Subcutaneous abdominal adipose tissue (tissue), 5 donors: ENCODE measurements around the gene KDM6B.

Experiments used
- H3K27ac ChIP-seq: one replicate; pipeline ENCODE4 v1.7.0; 2013; ENCODE audit warnings: low read depth, mild to moderate bottlenecking, inconsistent platforms, low read length, moderate library complexity
- H3K27me3 ChIP-seq, 5 donors: one replicate each; pipeline ENCODE4 v1.7.0; 2013; ENCODE audit warnings: low read length in 5 of 5, inconsistent platforms in 1 of 5; ENCODE audit not compliant: control insufficient read depth in 5 of 5, insufficient read depth in 4 of 5
- H3K36me3 ChIP-seq, 5 donors: one replicate each; pipeline ENCODE4 v1.7.0; 2013; ENCODE audit warnings: low read length in 5 of 5; ENCODE audit not compliant: control insufficient read depth in 5 of 5, insufficient read depth in 5 of 5
- H3K4me1 ChIP-seq, 5 donors: one replicate each; pipeline ENCODE4 v1.7.0; 2013; ENCODE audit warnings: low read length in 5 of 5, mild to moderate bottlenecking in 3 of 5, moderate library complexity in 1 of 5; ENCODE audit not compliant: control insufficient read depth in 5 of 5, insufficient read depth in 5 of 5
- H3K4me3 ChIP-seq, 5 donors: one replicate each; pipeline ENCODE4 v1.7.0; 2013; ENCODE audit warnings: low read length in 5 of 5, low read depth in 1 of 5
- H3K9ac ChIP-seq, 5 donors: one replicate each; pipeline ENCODE4 v1.7.0; 2013; ENCODE audit warnings: low read length in 5 of 5, mild to moderate bottlenecking in 4 of 5, moderate library complexity in 3 of 5
- H3K9me3 ChIP-seq, 5 donors: one replicate each; pipeline ENCODE4 v1.7.0; 2013; ENCODE audit warnings: low read length in 5 of 5; ENCODE audit not compliant: control insufficient read depth in 5 of 5
- donor health status: healthy.
- donor health status: healthy.
- donor health status: healthy.
- donor health status: healthy.
- donor health status: healthy.

The KDM6B gene

DNA sequence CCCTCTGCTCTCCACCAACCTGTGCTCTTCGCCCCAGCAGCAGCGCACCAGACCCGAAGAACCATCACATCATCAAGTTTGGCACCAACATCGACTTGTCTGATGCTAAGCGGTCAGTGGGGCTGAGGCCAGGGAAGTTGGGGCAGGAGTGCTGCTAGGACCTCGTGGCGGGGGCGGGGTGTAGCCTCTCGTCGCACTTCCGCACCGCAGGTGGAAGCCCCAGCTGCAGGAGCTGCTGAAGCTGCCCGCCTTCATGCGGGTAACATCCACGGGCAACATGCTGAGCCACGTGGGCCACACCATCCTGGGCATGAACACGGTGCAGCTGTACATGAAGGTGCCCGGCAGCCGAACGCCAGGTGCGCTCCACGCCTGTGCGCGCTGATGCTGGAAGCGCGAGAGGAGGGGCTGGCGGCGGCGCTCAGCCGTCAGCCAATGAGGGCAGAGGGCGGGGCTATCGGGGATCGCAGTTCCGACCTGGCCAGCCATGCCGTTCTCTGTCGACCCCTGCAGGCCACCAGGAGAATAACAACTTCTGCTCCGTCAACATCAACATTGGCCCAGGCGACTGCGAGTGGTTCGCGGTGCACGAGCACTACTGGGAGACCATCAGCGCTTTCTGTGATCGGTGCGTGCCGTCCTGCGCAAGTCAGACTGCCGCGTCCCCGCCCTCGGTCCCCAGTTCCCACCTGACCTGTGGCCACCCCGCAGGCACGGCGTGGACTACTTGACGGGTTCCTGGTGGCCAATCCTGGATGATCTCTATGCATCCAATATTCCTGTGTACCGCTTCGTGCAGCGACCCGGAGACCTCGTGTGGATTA, 17.6 kb downstream of the KDM6B start:
- Histone ChIP-seq H3K27ac (no peak overlapping the region), H3K36me3 (peaks cover 0 to 67% (median 60%) of the 10 kb centered on the region in 5 donors), H3K9me3 (no peaks in the 10 kb centered on the region), H3K4me3 (peak overlapping the region in 3 of 5 donors; percentile 17 to 23 (median 18)), H3K4me1 (peaks cover 0 to 34% (median 26%) of the 10 kb centered on the region in 5 donors), H3K9ac (no peak overlapping the region), H3K27me3 (no peaks in the 10 kb centered on the region)

DNA sequence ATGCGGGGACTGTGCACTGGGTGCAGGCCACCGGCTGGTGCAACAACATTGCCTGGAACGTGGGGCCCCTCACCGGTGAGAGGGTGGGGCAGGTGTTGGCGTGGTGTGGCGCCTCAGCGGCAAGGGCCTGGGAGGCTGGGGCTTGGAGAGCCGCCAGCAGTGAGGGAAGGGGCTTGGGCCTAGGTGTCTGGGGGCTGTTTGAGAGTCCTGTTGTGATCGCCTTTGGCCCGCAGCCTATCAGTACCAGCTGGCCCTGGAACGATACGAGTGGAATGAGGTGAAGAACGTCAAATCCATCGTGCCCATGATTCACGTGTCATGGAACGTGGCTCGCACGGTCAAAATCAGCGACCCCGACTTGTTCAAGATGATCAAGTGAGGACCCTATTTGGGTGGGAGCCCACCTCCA, 18.2 kb downstream of the KDM6B start:
- Histone ChIP-seq H3K27ac (no peak overlapping the region), H3K4me1 (peaks cover 0 to 38% (median 30%) of the 10 kb centered on the region in 5 donors), H3K9ac (no peak overlapping the region), H3K36me3 (peaks cover 0 to 61% (median 54%) of the 10 kb centered on the region in 5 donors), H3K9me3 (no peaks in the 10 kb centered on the region), H3K4me3 (peak overlapping the region in 1 of 5 donors; percentile 11), H3K27me3 (no peaks in the 10 kb centered on the region)

DNA sequence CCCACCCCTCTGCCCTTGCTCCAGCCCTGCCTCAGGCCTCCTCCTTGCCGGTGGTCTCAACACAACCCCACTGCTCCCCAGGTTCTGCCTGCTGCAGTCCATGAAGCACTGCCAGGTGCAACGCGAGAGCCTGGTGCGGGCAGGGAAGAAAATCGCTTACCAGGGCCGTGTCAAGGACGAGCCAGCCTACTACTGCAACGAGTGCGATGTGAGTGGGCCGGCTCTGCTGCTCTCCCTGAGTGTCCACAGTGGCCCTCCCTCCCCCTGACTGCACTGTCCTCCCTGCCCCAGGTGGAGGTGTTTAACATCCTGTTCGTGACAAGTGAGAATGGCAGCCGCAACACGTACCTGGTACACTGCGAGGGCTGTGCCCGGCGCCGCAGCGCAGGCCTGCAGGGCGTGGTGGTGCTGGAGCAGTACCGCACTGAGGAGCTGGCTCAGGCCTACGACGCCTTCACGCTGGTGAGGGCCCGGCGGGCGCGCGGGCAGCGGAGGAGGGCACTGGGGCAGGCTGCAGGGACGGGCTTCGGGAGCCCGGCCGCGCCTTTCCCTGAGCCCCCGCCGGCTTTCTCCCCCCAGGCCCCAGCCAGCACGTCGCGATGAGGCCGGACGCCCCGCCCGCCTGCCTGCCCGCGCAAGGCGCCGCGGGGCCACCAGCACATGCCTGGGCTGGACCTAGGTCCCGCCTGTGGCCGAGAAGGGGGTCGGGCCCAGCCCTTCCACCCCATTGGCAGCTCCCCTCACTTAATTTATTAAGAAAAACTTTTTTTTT, 19.1 kb downstream of the KDM6B start:
- Histone ChIP-seq H3K27me3 (no peaks in the 10 kb centered on the region), H3K4me1 (peaks cover 3 to 45% (median 32%) of the 10 kb centered on the region in 5 donors), H3K27ac (no peak overlapping the region), H3K9me3 (no peaks in the 10 kb centered on the region), H3K36me3 (peaks cover 0 to 54% (median 49%) of the 10 kb centered on the region in 5 donors), H3K4me3 (no peak overlapping the region), H3K9ac (no peak overlapping the region)

DNA sequence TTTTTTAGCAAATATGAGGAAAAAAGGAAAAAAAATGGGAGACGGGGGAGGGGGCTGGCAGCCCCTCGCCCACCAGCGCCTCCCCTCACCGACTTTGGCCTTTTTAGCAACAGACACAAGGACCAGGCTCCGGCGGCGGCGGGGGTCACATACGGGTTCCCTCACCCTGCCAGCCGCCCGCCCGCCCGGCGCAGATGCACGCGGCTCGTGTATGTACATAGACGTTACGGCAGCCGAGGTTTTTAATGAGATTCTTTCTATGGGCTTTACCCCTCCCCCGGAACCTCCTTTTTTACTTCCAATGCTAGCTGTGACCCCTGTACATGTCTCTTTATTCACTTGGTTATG, 19.6 kb downstream of the KDM6B start:
- Histone ChIP-seq H3K27me3 (no peaks in the 10 kb centered on the region), H3K9me3 (no peaks in the 10 kb centered on the region), H3K9ac (no peak overlapping the region), H3K4me1 (peaks cover 3 to 51% (median 38%) of the 10 kb centered on the region in 5 donors), H3K27ac (no peak overlapping the region), H3K4me3 (no peak overlapping the region), H3K36me3 (peaks cover 0 to 51% (median 46%) of the 10 kb centered on the region in 5 donors)

DNA sequence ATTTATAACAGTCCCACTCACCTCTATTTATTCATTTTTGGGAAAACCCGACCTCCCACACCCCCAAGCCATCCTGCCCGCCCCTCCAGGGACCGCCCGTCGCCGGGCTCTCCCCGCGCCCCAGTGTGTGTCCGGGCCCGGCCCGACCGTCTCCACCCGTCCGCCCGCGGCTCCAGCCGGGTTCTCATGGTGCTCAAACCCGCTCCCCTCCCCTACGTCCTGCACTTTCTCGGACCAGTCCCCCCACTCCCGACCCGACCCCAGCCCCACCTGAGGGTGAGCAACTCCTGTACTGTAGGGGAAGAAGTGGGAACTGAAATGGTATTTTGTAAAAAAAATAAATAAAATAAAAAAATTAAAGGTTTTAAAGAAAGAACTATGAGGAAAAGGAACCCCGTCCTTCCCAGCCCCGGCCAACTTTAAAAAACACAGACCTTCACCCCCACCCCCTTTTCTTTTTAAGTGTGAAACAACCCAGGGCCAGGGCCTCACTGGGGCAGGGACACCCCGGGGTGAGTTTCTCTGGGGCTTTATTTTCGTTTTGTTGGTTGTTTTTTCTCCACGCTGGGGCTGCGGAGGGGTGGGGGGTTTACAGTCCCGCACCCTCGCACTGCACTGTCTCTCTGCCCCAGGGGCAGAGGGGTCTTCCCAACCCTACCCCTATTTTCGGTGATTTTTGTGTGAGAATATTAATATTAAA, 20.2 kb downstream of the KDM6B start:
- H3K4me3 ChIP-seq: peak overlapping the region in 2 of 5 donors; percentile 23 to 84
- peaks cover 0 to 49% (median 42%) of the 10 kb centered on the region in 5 donors for H3K36me3 ChIP-seq
- no peak overlapping the region for H3K27ac ChIP-seq
- H3K9ac ChIP-seq: no peak overlapping the region
- H3K9me3 ChIP-seq: no peaks in the 10 kb centered on the region
- no peaks in the 10 kb centered on the region for H3K27me3 ChIP-seq
- peaks cover 5 to 55% (median 44%) of the 10 kb centered on the region in 5 donors for H3K4me1 ChIP-seq

DNA sequence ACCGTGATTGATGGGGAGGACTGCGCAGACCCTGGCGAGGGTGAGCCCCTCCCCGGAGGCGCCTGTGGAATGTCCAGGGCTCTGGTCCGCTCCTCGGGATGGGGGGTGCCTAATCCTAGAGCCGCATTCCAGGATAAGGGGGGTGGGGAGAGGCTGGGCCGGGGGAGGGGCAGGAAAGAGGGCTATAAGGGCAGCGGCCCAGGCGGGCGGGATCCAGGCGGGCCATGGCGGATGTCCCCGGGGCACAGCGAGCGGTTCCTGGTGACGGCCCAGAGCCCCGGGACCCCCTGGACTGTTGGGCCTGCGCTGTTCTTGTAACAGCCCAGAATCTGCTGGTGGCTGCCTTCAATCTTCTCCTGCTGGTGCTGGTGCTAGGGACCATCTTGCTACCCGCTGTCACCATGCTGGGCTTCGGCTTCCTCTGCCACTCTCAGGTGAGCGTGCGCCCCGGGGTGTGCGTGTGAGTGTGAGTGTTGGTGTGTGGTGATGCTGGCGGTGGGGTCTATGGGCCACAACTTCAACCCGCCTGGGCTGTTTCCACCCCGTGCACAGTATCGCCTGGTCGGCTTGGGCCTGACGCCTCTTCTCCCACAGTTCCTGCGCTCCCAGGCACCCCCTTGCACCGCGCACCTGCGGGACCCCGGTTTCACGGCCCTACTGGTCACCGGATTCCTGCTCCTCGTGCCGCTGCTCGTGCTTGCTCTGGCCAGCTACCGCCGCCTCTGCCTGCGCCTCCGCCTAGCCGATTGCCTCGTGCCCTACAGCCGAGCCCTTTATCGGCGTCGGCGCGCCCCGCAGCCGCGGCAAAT, 21.0 kb downstream of the KDM6B start, which contains the start of gene TMEM88:
TMEM88 (plus strand) TSS at position 216 of the 809 bp plus-strand sequence; CDS start at position 225, 9 bp downstream.
- peak within 1 kb of the TSS in 3 of 5 donors; percentile 16 to 56 (median 42) for H3K9ac ChIP-seq
- peak within 1 kb of the TSS; percentile 46 to 91 (median 84) for H3K4me3 ChIP-seq
- H3K36me3 ChIP-seq: peaks cover 0 to 42% (median 36%) of the 10 kb centered on the region in 5 donors
- H3K27ac ChIP-seq: peak within 1 kb of the TSS; percentile 96
- H3K27me3 ChIP-seq: no peaks in the 10 kb centered on the region
- H3K4me1 ChIP-seq: peaks cover 5 to 55% (median 44%) of the 10 kb centered on the region in 5 donors
- no peaks in the 10 kb centered on the region for H3K9me3 ChIP-seq

DNA sequence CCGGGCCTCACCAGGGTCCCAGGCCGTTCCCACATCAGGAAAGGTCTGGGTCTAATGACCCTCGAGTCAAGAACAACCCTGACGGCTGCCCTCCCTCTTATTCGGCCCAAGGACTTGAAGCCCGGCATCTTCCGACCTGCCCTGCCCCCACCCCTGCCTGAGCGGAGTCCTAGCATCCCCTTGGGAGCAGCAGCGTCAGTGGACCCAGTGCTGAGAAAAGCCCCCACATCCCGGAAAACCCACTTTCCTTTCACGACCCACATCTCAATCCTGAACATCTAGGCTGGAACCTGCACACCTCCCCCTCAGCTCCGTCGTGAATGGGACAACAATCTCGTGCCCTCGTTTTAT, 21.6 kb downstream of the KDM6B start:
- peaks cover 5 to 55% (median 44%) of the 10 kb centered on the region in 5 donors for H3K4me1 ChIP-seq
- no peaks in the 10 kb centered on the region for H3K27me3 ChIP-seq
- no peaks in the 10 kb centered on the region for H3K9me3 ChIP-seq
- peak overlapping the region in 2 of 5 donors; percentile 42 to 56 for H3K9ac ChIP-seq
- H3K4me3 ChIP-seq: peak overlapping the region in 4 of 5 donors; percentile 46 to 91 (median 86)
- H3K36me3 ChIP-seq: peaks cover 0 to 36% (median 32%) of the 10 kb centered on the region in 5 donors
- H3K27ac ChIP-seq: peak overlapping the region; percentile 96

DNA sequence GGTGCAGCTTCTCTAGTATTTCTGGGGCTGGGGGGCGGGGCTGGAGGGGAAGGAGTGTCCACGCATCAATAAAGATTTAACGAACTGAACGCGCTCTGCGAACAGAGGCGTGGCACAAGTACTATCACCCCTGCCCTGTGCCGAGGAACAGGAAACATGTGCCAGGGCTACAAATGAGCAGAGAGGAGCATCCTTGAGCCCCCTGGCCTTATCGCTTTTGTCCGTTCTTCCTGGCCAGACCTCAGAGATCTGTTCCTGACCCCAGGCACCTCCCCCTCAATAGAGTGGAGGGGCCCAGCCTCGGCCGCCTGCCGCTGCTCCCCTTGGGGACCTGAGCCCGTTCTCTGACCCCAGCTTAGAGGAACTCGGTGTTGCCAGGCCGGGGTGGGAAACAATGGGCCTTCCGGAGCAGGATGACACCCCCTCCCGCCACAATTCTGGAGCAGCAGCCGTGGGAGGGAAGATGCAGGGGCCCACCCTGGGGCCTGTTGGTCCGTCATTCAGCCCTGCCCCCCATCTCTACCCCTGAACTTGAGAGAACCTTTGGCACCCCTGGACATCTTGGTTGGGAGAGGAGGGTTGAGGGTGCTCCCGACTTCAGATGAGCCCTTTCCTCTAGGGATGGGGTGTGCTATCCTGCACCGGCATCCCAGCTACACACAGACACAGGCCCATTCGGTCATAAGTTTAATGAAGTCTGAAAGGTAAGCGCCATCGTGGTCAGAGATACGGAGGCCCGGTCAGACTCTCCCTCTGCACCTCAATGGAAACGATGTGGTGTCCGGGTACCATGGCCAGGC, 22.2 kb downstream of the KDM6B start:
- peaks cover 5 to 53% (median 44%) of the 10 kb centered on the region in 5 donors for H3K4me1 ChIP-seq
- H3K27ac ChIP-seq: peak overlapping the region; percentile 96
- peak overlapping the region in 4 of 5 donors; percentile 42 to 79 (median 76) for H3K9ac ChIP-seq
- H3K27me3 ChIP-seq: no peaks in the 10 kb centered on the region
- H3K36me3 ChIP-seq: peaks cover 0 to 30% (median 26%) of the 10 kb centered on the region in 5 donors
- peak overlapping the region; percentile 81 to 91 (median 84) for H3K4me3 ChIP-seq
- no peaks in the 10 kb centered on the region for H3K9me3 ChIP-seq
